HepG2 (cell line): ENCODE results near the gene PIMREG. TPM values are rescaled to one million over a fixed set of nuclear protein-coding genes. Genes with fewer than 3 reads are reported as not detected.

Experiments
- ATAC-seq: fragments of 200-7000 bp; cut with Tn5 transposase; 3 replicates; pipeline ENCODE4 v1.9.1; 2020; ENCODE audit warnings: mild to moderate bottlenecking, moderate library complexity
- BruUV-seq: library from RNA; stranded (reverse); fragments of 400-500 nt; replicated peaks from 2 replicates; lab custom pipeline; 2021; lab: Mats Ljungman, UMichigan
- CTCF ChIA-PET: fragments of 300-600 bp; formaldehyde crosslinking; extraction: SDS; loops from one replicate; lab custom pipeline; 2021; ENCODE audit warnings: low total read pairs, inconsistent platforms, low intra/inter-chr PET ratio; lab: Yijun Ruan, JAX
- POLR2A ChIA-PET: fragments of 350-600 bp; sonication (Branson Sonifier 250); formaldehyde crosslinking; loops from one replicate; lab custom pipeline; 2020; ENCODE audit warnings: antibody characterized with exemption, inconsistent platforms; lab: Yijun Ruan, JAX
- DNase-seq: peaks from one replicate; pipeline ENCODE4 v3.0.0-alpha.2; 2015; ENCODE audit warnings: low spot score
- FAIRE-seq: peaks from 3 replicates; lab custom pipeline; 2011; peaks lifted over from hg19 to GRCh38; lab: Jason Lieb, UNC
- H2AFZ ChIP-seq: one replicate; pipeline ENCODE4 v1.6.1; 2011; ENCODE audit warnings: low read length, inconsistent platforms
- H3K27ac ChIP-seq: fragments of 300-600 bp; 3 replicates; pipeline ENCODE4 v1.8.0; 2011; ENCODE audit warnings: mixed run types, mild to moderate bottlenecking, mixed read lengths, low read length, inconsistent platforms; ENCODE audit not compliant: insufficient read depth; ENCODE audit errors: extremely low read length
- H3K27me3 ChIP-seq, 2 experiments: fragments of 200-600 bp in 1 of 2; 2 replicates in 1 of 2; 3 replicates in 1 of 2; pipeline versions ENCODE4 v1.6.0 to v1.8.0; 2011; ENCODE audit warnings: low read length in 2 of 2, mild to moderate bottlenecking in 2 of 2, moderate library complexity in 2 of 2, inconsistent platforms in 1 of 2; ENCODE audit not compliant: insufficient read depth in 2 of 2, control insufficient read depth in 1 of 2
- H3K36me3 ChIP-seq, 2 experiments: fragments of 200-600 bp in 1 of 2; replicated peaks in 1 of 2; 2 replicates in 1 of 2; 3 replicates in 1 of 2; pipeline versions ENCODE4 v1.5.1 to v1.8.0; 2011; ENCODE audit warnings: low read length in 2 of 2, inconsistent platforms in 1 of 2; ENCODE audit not compliant: insufficient read depth in 2 of 2, control insufficient read depth in 1 of 2
- H3K4me1 ChIP-seq: 2 replicates; pipeline ENCODE4 v1.5.1; 2012; ENCODE audit warnings: low read length, inconsistent platforms; ENCODE audit not compliant: insufficient read depth
- H3K4me2 ChIP-seq: 2 replicates; pipeline ENCODE4 v1.6.0; 2011; ENCODE audit warnings: low read depth, low read length, inconsistent platforms
- H3K4me3 ChIP-seq, 3 experiments: fragments of 200-600 bp in 1 of 3; sonication (generic), shearing (Covaris generic) in 1 of 3; replicated peaks in 1 of 3; 2 replicates each; pipeline ENCODE4 v1.5.1; 2011 to 2016; ENCODE audit warnings: low read length in 3 of 3, inconsistent platforms in 2 of 3, low read depth in 2 of 3, mild to moderate bottlenecking in 2 of 3, control low read depth in 1 of 3, mixed read lengths in 1 of 3; ENCODE audit not compliant: insufficient read depth in 1 of 3
- H3K79me2 ChIP-seq: one replicate; pipeline ENCODE4 v1.6.1; 2011; ENCODE audit warnings: low read length, inconsistent platforms; ENCODE audit not compliant: insufficient read depth
- H3K9ac ChIP-seq: 2 replicates; pipeline ENCODE4 v1.6.0; 2011; ENCODE audit warnings: mild to moderate bottlenecking, low read depth, low read length, inconsistent platforms; ENCODE audit not compliant: insufficient read depth
- H3K9me3 ChIP-seq: 2 replicates; pipeline ENCODE4 v1.5.1; 2012; ENCODE audit warnings: mild to moderate bottlenecking, low read length
- H4K20me1 ChIP-seq: 2 replicates; pipeline ENCODE4 v1.6.0; 2011; ENCODE audit warnings: inconsistent platforms, mild to moderate bottlenecking, low read length, moderate library complexity; ENCODE audit not compliant: insufficient read depth
- CAMTA2 ChIP-seq: sonication (generic); formaldehyde crosslinking; IDR thresholded peaks from 2 replicates; pipeline ENCODE4 v1.4.0; 2020; ENCODE audit warnings: mild to moderate bottlenecking, missing genetic modification reagents, borderline replicate concordance
- GABPA ChIP-seq, 2 experiments: IDR thresholded peaks; 2 replicates each; pipeline ENCODE4 v1.6.1; 2011 to 2016; ENCODE audit warnings: low read depth in 2 of 2, low read length in 1 of 2, missing biosample characterization in 1 of 2, missing genetic modification characterization in 1 of 2
- HNF1B ChIP-seq: sonication (generic); formaldehyde crosslinking; IDR thresholded peaks from 2 replicates; pipeline ENCODE4 v1.5.1; 2020; ENCODE audit warnings: mild to moderate bottlenecking, moderate library complexity, missing genetic modification reagents
- NFRKB ChIP-seq: fragments of 450-650 bp; IDR thresholded peaks from 2 replicates; pipeline ENCODE4 v1.6.1; 2017
- NR2C2 ChIP-seq: sonication (generic); formaldehyde crosslinking; IDR thresholded peaks from 2 replicates; pipeline ENCODE4 v1.4.0; 2020; ENCODE audit warnings: missing genetic modification reagents, mild to moderate bottlenecking, moderate library complexity, borderline replicate concordance
- RARA ChIP-seq: IDR thresholded peaks from 2 replicates; pipeline ENCODE4 v1.6.1; 2016; ENCODE audit warnings: missing genetic modification reagents, missing compliant biosample characterization
- SALL1 ChIP-seq: sonication (generic); formaldehyde crosslinking; IDR thresholded peaks from 2 replicates; pipeline ENCODE4 v1.8.0; 2022; ENCODE audit warnings: mild to moderate bottlenecking, missing genetic modification reagents
- SIX1 ChIP-seq: sonication (generic); formaldehyde crosslinking; IDR thresholded peaks from 2 replicates; pipeline ENCODE4 v1.4.0; 2020; ENCODE audit warnings: missing genetic modification reagents, borderline replicate concordance
- YEATS2 ChIP-seq: sonication (generic); formaldehyde crosslinking; IDR thresholded peaks from 2 replicates; pipeline ENCODE4 v1.4.0; 2020; ENCODE audit warnings: missing genetic modification reagents, borderline replicate concordance
- ZNF136 ChIP-seq: sonication (generic); formaldehyde crosslinking; IDR thresholded peaks from 2 replicates; pipeline ENCODE4 v1.8.1; 2022; ENCODE audit warnings: low read depth, mild to moderate bottlenecking, moderate library complexity, missing genetic modification reagents
- ZNF446 ChIP-seq: sonication (generic); formaldehyde crosslinking; IDR thresholded peaks from 2 replicates; pipeline ENCODE4 v1.5.0; 2020; ENCODE audit warnings: mild to moderate bottlenecking, missing genetic modification reagents
- WGBS: methylation state at CpG from one replicate; pipeline ENCODE4 v1.1.6; 2017; ENCODE audit warnings: low lambda C conversion rate; 5-methylcytosine and 5-hydroxymethylcytosine counted together
- in situ Hi-C: cut with HindIII; loops from 2 replicates; pipeline ENCODE4 v1.10.0; 2017; ENCODE audit warnings: low pct_unique_long_range_greater_than_20kb; ENCODE audit not compliant: extremely low pct_ligation_motif_present
- intact Hi-C: fragments of 100-400 bp; cut with micrococcal nuclease; formaldehyde crosslinking; loops from one replicate; pipeline ENCODE4 v1.10.0; 2022; ENCODE audit not compliant: unreplicated experiment
- polyA plus RNA-seq, 8 experiments: library from polyadenylated mRNA; depleted of rRNA in 3 of 8; stranded (reverse) in 7 of 8; unstranded in 1 of 8; fragments of >200 nt; fragmentation: Illumina TruSeq in 4 of 8; extraction: Trizol in 4 of 8; gene quantifications; 2 replicates each; pipeline versions ENCODE4 v1.2.1 to v1.2.3, GENCODE V29; 2011 to 2016; ENCODE audit warnings: low read depth in 4 of 8, missing spikeins in 1 of 8, mixed read lengths in 1 of 8; ENCODE audit not compliant: insufficient read depth in 1 of 8
- total RNA-seq, 5 experiments: library from RNA; depleted of rRNA; stranded (reverse); fragments of >200 nt; fragmentation: Illumina TruSeq; extraction: Trizol; gene quantifications; 2 replicates each; pipeline ENCODE4 v1.2.3, GENCODE V29; 2016; ENCODE audit warnings: low read depth in 1 of 5

The PIMREG gene
- total and polyA plus RNA-seq, 2 of the 13 experiments (the other 11 are each of a cell fraction or from before 2014, with no cell fraction given), result 15.6 to 30.3 TPM

GRCh38 chr17:6458460-6458950, 14.2 kb downstream of the PIMREG start:
- Histone ChIP-seq H3K9me3 (no peaks in the 10 kb centered on the region), H3K9ac (no peak overlapping the region), H2AFZ (no peak overlapping the region), H3K4me1 (peaks cover 25% of the 10 kb centered on the region), H4K20me1 (no peaks in the 10 kb centered on the region), H3K36me3 (no peaks in the 10 kb centered on the region), H3K79me2 (no peaks in the 10 kb centered on the region), H3K27me3 (peaks cover 0 to 3% of the 10 kb centered on the region in 2 experiments; a peak in 3 of 5 replicates), H3K4me2 (no peak overlapping the region), H3K4me3 (no peak overlapping the region), H3K27ac (no peak overlapping the region)
- DNase-seq (no peak), FAIRE-seq (no peak), ATAC-seq (no peak)
- intact Hi-C loops (no loop called here), in situ Hi-C loops (loop anchor here (5.0 kb wide), 1 partner anchor 49 kb away; no protein-coding TSS in a partner anchor)
- ChIA-PET POLR2A (no interaction called here), CTCF (no interaction called here)
- BruUV-seq, result no TSS peak
- WGBS, result 66% methylated on average over 14 of the region's 14 CpGs
- TF ChIP-seq SALL1 (CRISPR knock-in tag), result no peak
- TF ChIP-seq NFRKB, result no peak
- no peak for TF ChIP-seq SIX1
- no peak for TF ChIP-seq HNF1B (CRISPR knock-in tag)
- no peak for TF ChIP-seq YEATS2 (CRISPR knock-in tag)
- TF ChIP-seq RARA (CRISPR knock-in tag), result no peak

GRCh38 chr17:6460531-6461161, 16.4 kb downstream of the PIMREG start:
- POLR2A ChIA-PET, result no interaction called here
- DNase-seq (no peak), FAIRE-seq (no peak), ATAC-seq (no peak)
- Histone ChIP-seq H3K9ac (no peak overlapping the region), H2AFZ (no peak overlapping the region), H3K36me3 (no peaks in the 10 kb centered on the region), H3K9me3 (no peaks in the 10 kb centered on the region), H3K4me2 (no peak overlapping the region), H3K27me3 (peaks cover 0 to 3% of the 10 kb centered on the region in 2 experiments; a peak in 3 of 5 replicates), H3K27ac (no peak overlapping the region), H3K4me3 (no peak overlapping the region), H3K79me2 (no peaks in the 10 kb centered on the region), H3K4me1 (peaks cover 25% of the 10 kb centered on the region), H4K20me1 (no peaks in the 10 kb centered on the region)
- BruUV-seq, result no TSS peak
- intact Hi-C loops (no loop called here), in situ Hi-C loops (no loop called here)
- WGBS, result 67% methylated on average over 8 of the region's 9 CpGs
- no peak for TF ChIP-seq CAMTA2 (CRISPR knock-in tag)
- TF ChIP-seq ZNF446, result no peak
- peak; percentile 64; the same call in 1 of the 2 replicates for TF ChIP-seq NR2C2 (CRISPR knock-in tag)
- no peak for TF ChIP-seq ZNF136 (CRISPR knock-in tag)
- TF ChIP-seq GABPA (IDR thresholded peaks at IDR 0.05; ENCODE audit: low read depth, low read length), result peak; percentile 18; the same call in 1 of the 2 replicates
- no peak for TF ChIP-seq GABPA (CRISPR knock-in tag; IDR thresholded peaks at IDR 0.05; ENCODE audit: low read depth)
- CTCF ChIA-PET, result no interaction called here
